CD4-positive, alpha-beta T cell treated with Interleukin-15 for 4 hours (primary cell): ENCODE measurements around the gene TMTC2.
"Not testable (repeated sequence)": the region's sequence is repeated elsewhere in the genome, so short reads cannot be mapped to it uniquely, and the experiment has no call there.

Experiments used
- DNase-seq: peaks from one replicate; pipeline ENCODE4 v3.0.0-alpha.2; 2020; ENCODE audit warnings: low spot score

TMTC2 gene

GRCh38 chr12:82727886-82728285, 41.2 kb downstream of the TMTC2 start:
- DNase-seq = no peak

- DNase-seq = no peak
These were observed 42.0 kb downstream of the TMTC2 start for GRCh38 chr12:82728710-82729109.

GRCh38 chr12:82730953-82731459, 44.3 kb downstream of the TMTC2 start:
- no peak for DNase-seq

- no peak for DNase-seq
These were observed 53.7 kb downstream of the TMTC2 start for GRCh38 chr12:82740129-82741000.

GRCh38 chr12:82745063-82745674, 58.5 kb downstream of the TMTC2 start:
- no peak for DNase-seq

GRCh38 chr12:82745807-82746206, 59.1 kb downstream of the TMTC2 start:
- DNase-seq = no peak

GRCh38 chr12:82746668-82747067, 60.0 kb downstream of the TMTC2 start:
- no peak for DNase-seq

- DNase-seq = no peak
These were observed 62.3 kb downstream of the TMTC2 start for GRCh38 chr12:82749015-82749414.

GRCh38 chr12:82754856-82755255, 68.2 kb downstream of the TMTC2 start:
- DNase-seq = no peak

GRCh38 chr12:82756303-82756702, 69.6 kb downstream of the TMTC2 start:
- DNase-seq = no peak

- DNase-seq = no peak
These were observed 70.4 kb downstream of the TMTC2 start for GRCh38 chr12:82757059-82757458.

GRCh38 chr12:82757656-82758055, 71.0 kb downstream of the TMTC2 start:
- DNase-seq = no peak

GRCh38 chr12:82758749-82759330, 72.1 kb downstream of the TMTC2 start:
- DNase-seq = no peak

GRCh38 chr12:82760423-82760822, 73.7 kb downstream of the TMTC2 start:
- DNase-seq = no peak

GRCh38 chr12:82765206-82765605, 78.5 kb downstream of the TMTC2 start:
- DNase-seq = not testable (repeated sequence)

- DNase-seq = no peak
These were observed 79.4 kb downstream of the TMTC2 start for GRCh38 chr12:82765971-82766705.

GRCh38 chr12:82774666-82775065, 88.0 kb downstream of the TMTC2 start:
- DNase-seq = no peak

GRCh38 chr12:82780517-82780916, 93.8 kb downstream of the TMTC2 start:
- no peak for DNase-seq

- no peak for DNase-seq
These were observed 94.7 kb downstream of the TMTC2 start for GRCh38 chr12:82781309-82781997.

GRCh38 chr12:82783435-82783834, 96.7 kb downstream of the TMTC2 start:
- DNase-seq = no peak

- no peak for DNase-seq
These were observed 100.3 kb downstream of the TMTC2 start for GRCh38 chr12:82787016-82787415.

- DNase-seq = no peak
These were observed 101.9 kb downstream of the TMTC2 start for GRCh38 chr12:82788594-82788993.
